Effector memory CD4-positive, alpha-beta T cell (primary cell): Measurements from ENCODE around the gene DHRS12.

Source experiments
- DNase-seq, 3 donors: peaks; one replicate each; pipeline ENCODE4 v3.0.0-alpha.2; 2020
- H3K27ac ChIP-seq: 2 replicates; pipeline ENCODE4 v1.7.0; 2013; ENCODE audit warnings: mild to moderate bottlenecking, low read length, moderate library complexity; ENCODE audit not compliant: insufficient read depth, poor library complexity, severe bottlenecking
- H3K27me3 ChIP-seq: replicated peaks from 2 replicates; pipeline ENCODE4 v1.7.0; 2013; ENCODE audit warnings: mild to moderate bottlenecking, low read length; ENCODE audit not compliant: insufficient read depth, control insufficient read depth, poor library complexity, severe bottlenecking
- H3K36me3 ChIP-seq: 2 replicates; pipeline ENCODE4 v1.7.0; 2013; ENCODE audit warnings: mild to moderate bottlenecking, low read length, moderate library complexity; ENCODE audit not compliant: control insufficient read depth, insufficient read depth
- H3K4me1 ChIP-seq: 2 replicates; pipeline ENCODE4 v1.7.0; 2013; ENCODE audit warnings: low read length, mild to moderate bottlenecking; ENCODE audit not compliant: control insufficient read depth, insufficient read depth, poor library complexity, severe bottlenecking
- H3K4me3 ChIP-seq: 2 replicates; pipeline ENCODE4 v1.7.0; 2013; ENCODE audit warnings: low read length, low read depth, mild to moderate bottlenecking; ENCODE audit not compliant: insufficient read depth, poor library complexity, severe bottlenecking
- H3K9me3 ChIP-seq: 2 replicates; pipeline ENCODE4 v1.7.0; 2013; ENCODE audit warnings: mild to moderate bottlenecking, low read length, moderate library complexity; ENCODE audit not compliant: control insufficient read depth

The DHRS12 gene

DNA sequence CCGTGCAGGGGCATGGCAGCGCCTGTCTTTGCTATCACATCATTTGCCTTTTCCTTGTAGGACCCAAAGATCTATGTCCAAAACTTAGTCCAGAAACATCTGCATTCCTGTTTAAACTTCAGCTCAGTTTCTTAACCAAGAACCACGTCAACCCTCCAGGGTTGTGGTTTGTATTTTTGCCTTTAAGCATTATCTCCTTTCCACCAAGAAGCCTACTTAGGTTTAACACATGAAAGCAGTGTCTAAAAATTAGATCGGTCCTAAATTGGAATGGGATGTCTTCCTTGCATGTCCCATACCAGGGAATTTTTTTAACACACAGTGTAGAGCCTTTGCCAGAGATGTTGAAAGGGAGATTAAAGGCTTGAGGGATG lies 38.8 kb downstream of the DHRS12 start:
- Histone ChIP-seq H3K27me3 (no peaks in the 10 kb centered on the region), H3K9me3 (no peaks in the 10 kb centered on the region), H3K36me3 (no peaks in the 10 kb centered on the region), H3K4me1 (peaks cover 9% of the 10 kb centered on the region), H3K27ac (peak overlapping the region; percentile 74), H3K4me3 (peak overlapping the region; percentile 40)
- no peak for DNase-seq

DNA sequence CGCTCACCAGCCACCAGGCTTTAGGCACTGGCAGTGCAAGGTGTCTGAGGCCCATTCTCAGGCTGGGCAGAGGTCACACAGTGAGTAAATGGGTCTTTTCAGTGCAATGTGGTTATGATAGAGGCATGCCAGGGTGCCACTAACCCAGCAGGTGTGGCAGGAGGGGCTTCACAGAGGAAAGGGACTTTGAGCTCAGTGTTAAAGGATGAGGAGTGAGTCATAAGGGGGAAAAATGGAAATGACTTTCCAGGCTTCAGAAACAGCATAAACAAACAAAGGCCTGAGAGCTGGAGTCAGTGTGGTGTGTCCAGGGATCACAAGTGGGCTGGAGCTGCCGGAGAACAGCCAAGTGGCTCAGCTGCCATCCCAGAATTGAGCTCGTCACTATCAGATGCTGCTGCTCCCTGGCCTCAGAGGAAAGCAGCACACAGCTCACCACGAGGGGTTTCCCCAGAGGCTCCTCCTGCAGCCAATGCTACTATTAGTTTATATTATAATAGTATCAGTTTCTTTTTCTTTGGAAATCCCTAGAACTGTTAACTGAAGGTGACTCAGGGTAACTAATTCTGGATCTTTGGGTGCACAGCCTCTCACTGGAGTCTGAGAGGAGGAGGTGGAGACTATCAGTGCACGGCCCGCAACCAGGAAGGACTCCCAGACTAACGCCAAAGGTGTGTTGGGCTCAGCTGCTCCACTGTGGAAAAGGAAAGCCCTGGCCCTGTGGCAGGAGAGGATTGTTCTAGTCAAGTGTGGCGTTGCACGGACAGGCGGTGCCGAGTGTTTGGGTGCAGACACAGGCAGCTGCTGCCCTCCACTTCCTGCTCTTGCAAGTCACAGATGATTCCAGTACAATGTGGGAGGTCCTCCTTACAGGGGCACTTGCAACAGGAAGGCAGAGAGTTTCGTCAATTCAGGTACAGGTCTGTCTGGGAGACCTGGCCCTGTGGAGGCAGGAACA lies 39.5 kb downstream of the DHRS12 start:
- Histone ChIP-seq H3K9me3 (no peaks in the 10 kb centered on the region), H3K4me1 (peaks cover 9% of the 10 kb centered on the region), H3K27me3 (no peaks in the 10 kb centered on the region), H3K4me3 (peak overlapping the region; percentile 40), H3K36me3 (peaks cover 6% of the 10 kb centered on the region), H3K27ac (peak overlapping the region; percentile 74)
- DNase-seq, result peak; percentile 39 to 46 (median 45)

DNA sequence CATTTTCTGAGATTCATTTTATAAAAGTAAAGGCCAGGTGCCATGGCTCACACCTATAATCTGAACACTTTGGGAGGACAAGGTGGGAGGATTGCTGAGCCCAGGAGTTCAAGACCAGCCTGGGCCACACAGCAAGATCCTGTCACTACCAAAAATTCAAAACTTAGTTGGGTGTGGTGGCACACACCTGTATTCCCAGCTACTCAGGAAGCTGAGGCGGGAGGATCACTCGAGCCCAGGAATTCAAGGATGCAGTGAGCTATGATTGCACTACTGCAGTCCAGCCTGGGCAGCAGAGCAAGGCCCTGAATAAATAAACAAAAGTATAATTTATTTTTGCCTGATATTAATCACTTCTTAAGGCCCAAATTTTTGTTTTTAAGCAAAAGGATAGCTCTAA lies 40.5 kb downstream of the DHRS12 start:
- H3K4me3 ChIP-seq, result no peak overlapping the region
- no peaks in the 10 kb centered on the region for H3K27me3 ChIP-seq
- peak overlapping the region; percentile 74 for H3K27ac ChIP-seq
- H3K36me3 ChIP-seq, result peaks cover 11% of the 10 kb centered on the region
- peaks cover 9% of the 10 kb centered on the region for H3K4me1 ChIP-seq
- H3K9me3 ChIP-seq, result no peaks in the 10 kb centered on the region
- no peak for DNase-seq

DNA sequence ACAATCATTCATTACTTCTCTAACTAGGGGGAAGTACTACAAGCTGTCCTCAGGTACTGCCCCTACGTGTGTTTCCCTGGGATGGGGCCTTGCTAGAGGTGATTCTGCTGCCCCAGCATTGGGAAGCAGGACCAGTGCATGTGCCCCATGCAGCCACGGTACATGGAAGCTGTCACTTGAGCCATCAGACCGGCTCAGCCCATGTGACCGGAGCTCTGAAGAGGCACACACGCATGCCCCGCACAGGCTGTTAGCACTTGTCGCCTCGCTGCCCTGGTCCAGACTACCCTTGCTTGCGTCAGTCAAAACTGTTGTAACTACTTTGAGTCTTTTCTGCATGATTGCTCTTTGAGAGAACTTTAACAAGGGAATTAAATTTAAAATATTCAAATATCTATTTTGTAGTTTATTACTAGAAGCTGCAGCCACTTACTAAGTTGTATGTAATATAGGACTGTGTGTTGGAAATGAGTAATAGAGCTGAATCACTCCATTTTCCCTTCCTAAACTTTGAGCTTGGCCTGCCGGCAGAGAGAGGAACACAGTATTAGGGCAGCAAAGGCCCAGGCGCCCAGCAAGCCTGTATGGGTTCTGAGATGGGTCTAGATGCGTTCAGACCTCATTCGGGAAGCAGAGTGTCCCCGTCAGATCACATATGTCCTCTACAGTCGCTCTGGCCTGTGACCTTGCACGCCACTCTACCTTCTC lies 42.2 kb downstream of the DHRS12 start:
- Histone ChIP-seq H3K27me3 (no peaks in the 10 kb centered on the region), H3K4me3 (no peak overlapping the region), H3K9me3 (no peaks in the 10 kb centered on the region), H3K27ac (no peak overlapping the region), H3K36me3 (peaks cover 13% of the 10 kb centered on the region), H3K4me1 (peaks cover 9% of the 10 kb centered on the region)
- DNase-seq, result no peak

DNA sequence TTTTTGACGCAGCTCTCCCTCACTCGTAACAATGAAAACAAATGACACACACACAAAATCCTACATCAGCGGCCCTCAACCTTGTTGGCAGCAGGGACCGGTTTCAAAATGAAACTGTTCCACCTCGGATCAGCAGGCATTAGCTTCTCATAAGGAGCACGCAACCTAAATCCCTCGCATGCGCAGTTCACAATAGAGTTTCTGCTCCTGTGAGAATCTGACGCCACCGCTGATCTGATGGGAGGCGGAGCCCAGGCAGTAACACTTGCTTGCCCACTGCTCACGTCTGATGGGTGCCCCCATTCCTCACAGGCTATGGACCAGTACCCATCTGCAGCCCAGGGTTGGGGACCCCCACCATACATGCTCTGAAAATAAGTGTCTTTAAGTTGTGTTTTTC lies 43.4 kb downstream of the DHRS12 start:
- no peak overlapping the region for H3K27ac ChIP-seq
- H3K4me1 ChIP-seq, result peaks cover 9% of the 10 kb centered on the region
- H3K4me3 ChIP-seq, result no peak overlapping the region
- peaks cover 24% of the 10 kb centered on the region for H3K36me3 ChIP-seq
- no peaks in the 10 kb centered on the region for H3K9me3 ChIP-seq
- DNase-seq, result no peak
- no peaks in the 10 kb centered on the region for H3K27me3 ChIP-seq

DNA sequence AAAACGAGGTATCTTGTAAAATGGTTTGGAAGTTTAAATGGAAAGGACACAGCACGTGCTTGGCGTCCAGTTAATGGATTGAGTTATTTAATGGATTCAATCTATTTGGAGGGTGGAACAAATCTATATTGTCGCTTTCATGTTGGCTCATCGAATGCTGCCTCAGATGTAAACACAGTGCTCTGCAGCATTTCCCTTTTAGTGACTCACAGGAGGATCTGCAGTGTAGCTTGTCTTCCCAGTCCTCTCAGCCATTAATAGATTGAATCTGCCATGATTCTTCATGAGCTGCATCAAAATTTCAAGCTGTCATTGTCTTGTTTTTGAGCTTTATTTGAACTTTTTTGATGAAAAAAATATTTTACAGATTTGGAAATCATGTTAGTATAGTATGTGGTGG lies 44.7 kb downstream of the DHRS12 start:
- peaks cover 34% of the 10 kb centered on the region for H3K36me3 ChIP-seq
- no peaks in the 10 kb centered on the region for H3K9me3 ChIP-seq
- H3K27ac ChIP-seq, result no peak overlapping the region
- H3K27me3 ChIP-seq, result no peaks in the 10 kb centered on the region
- H3K4me1 ChIP-seq, result peaks cover 4% of the 10 kb centered on the region
- no peak overlapping the region for H3K4me3 ChIP-seq
- no peak for DNase-seq

DNA sequence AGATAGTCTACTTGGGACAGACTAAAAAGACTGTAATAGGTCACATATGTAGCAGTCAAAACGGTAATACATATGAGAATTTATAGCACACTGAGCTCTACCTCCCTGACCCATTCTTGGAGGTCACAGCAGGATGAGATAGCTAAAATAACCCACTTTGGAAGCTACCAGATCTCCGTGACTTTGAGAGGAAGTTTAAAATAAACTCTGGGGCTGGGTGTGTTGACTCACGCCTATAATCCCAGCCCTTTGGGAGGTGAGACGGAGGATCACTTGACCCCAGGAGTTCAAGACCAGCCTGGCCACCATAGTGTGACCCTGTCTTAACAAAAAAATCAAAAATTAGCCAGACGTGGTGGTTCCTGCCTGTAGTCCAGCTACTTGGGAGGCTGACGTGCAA lies 45.3 kb downstream of the DHRS12 start:
- Histone ChIP-seq H3K9me3 (no peaks in the 10 kb centered on the region), H3K4me1 (no peaks in the 10 kb centered on the region), H3K36me3 (peaks cover 36% of the 10 kb centered on the region), H3K27ac (no peak overlapping the region), H3K4me3 (no peak overlapping the region), H3K27me3 (no peaks in the 10 kb centered on the region)
- DNase-seq, result no peak

DNA sequence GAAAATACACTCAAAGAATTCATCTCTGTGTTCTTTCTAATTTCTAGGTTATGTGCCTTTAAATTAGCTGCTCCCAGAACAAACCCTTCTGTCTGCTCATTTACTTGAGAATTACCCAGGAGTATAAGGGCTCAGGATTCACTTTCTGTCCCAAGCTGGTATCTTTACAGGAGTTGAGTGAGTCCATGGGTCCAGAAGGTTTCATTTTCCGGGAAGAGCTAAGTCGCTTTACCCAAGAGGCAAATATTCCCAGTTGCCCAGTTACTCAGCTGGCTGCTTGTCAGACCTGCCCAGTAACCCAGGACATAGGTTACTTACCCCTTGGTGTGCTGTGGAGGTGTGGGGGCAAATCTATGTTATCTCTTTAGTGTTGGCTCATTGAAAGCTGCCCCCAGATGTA lies 47.3 kb downstream of the DHRS12 start:
- no peak overlapping the region for H3K27ac ChIP-seq
- H3K27me3 ChIP-seq, result no peaks in the 10 kb centered on the region
- H3K4me1 ChIP-seq, result no peaks in the 10 kb centered on the region
- no peak overlapping the region for H3K4me3 ChIP-seq
- no peaks in the 10 kb centered on the region for H3K9me3 ChIP-seq
- no peak for DNase-seq
- H3K36me3 ChIP-seq, result peaks cover 49% of the 10 kb centered on the region

DNA sequence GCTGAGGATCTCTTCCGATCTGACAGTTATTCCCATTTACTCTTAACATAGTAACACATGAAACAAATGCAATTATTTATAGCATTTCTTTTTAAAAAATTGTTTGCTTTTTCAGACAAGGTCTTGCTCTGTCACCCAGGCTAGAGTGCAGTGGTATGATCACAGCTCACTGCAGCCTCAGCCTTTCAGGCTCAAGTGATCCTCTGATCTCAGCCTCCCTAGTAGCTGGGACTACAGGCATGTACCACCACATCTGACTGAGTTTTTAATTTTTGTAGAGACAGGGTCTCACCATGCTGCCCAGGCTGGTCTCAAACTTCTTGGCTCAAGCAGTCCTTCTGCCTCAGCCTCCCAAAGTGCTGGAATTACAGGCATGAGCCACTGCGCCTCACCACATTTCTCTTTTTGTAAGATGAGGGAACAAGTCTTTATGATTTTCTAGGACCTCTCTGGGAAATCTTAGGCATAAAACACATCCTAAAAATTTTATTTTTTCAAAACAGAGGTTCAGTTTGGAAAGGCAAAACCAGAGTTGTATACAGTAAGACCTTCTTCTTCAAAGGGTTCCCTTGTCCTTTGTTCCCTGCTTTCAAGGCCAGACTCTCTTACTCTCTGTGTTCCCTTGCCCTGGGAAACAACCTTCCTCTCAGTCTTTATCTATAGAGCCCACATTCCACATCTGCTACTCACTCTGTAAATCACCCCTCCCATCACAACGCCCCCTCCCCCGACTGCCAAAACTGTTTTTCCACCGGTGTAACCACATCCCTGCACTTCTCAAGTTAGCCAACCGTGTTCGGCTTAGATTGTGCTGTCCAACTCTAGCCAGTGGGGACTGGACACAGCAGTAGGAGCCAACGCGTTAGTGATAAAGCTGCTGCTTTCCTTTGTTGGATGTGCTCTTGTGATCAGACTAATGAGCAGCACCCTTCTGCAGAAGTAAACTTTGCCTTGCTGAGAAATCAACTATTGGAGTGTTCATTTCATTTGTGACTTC lies 56.2 kb downstream of the DHRS12 start:
- H3K36me3 ChIP-seq, result peaks cover 24% of the 10 kb centered on the region
- DNase-seq, result no peak
- no peak overlapping the region for H3K27ac ChIP-seq
- H3K4me1 ChIP-seq, result no peaks in the 10 kb centered on the region
- peaks cover 3% of the 10 kb centered on the region for H3K9me3 ChIP-seq
- no peaks in the 10 kb centered on the region for H3K27me3 ChIP-seq
- no peak overlapping the region for H3K4me3 ChIP-seq
